Muscle layer of colon (tissue), 2 donors: ENCODE results near the gene TSPAN4.

Source experiments
- H3K27ac ChIP-seq: one replicate; pipeline ENCODE4 v1.7.0; 2013; ENCODE audit warnings: low read depth, mild to moderate bottlenecking, low read length, moderate library complexity
- H3K27me3 ChIP-seq, 2 donors: one replicate each; pipeline ENCODE4 v1.7.0; 2013; ENCODE audit warnings: low read length in 2 of 2, mild to moderate bottlenecking in 2 of 2; ENCODE audit not compliant: insufficient read depth in 2 of 2, control insufficient read depth in 1 of 2
- H3K36me3 ChIP-seq: one replicate; pipeline ENCODE4 v1.7.0; 2013; ENCODE audit warnings: mild to moderate bottlenecking, low read length; ENCODE audit not compliant: insufficient read depth
- H3K4me1 ChIP-seq: one replicate; pipeline ENCODE4 v1.7.0; 2013; ENCODE audit warnings: mild to moderate bottlenecking, low read length; ENCODE audit not compliant: insufficient read depth
- H3K4me3 ChIP-seq, 2 donors: one replicate each; pipeline ENCODE4 v1.7.0; 2013; ENCODE audit warnings: low read length in 2 of 2, low read depth in 1 of 2, mild to moderate bottlenecking in 1 of 2, moderate library complexity in 1 of 2
- H3K9ac ChIP-seq: one replicate; pipeline ENCODE4 v1.7.0; 2013; ENCODE audit warnings: low read length
- H3K9me3 ChIP-seq: one replicate; pipeline ENCODE4 v1.7.0; 2013; ENCODE audit warnings: mild to moderate bottlenecking, low read length
- donor health status: abdominal sarcoma.
- donor health status: Adenocarcinoma of cecum.

Gene TSPAN4

GRCh38 chr11:861105-861479, 18.4 kb downstream of the TSPAN4 start:
- Histone ChIP-seq H3K4me1 (peaks cover 19% of the 10 kb centered on the region), H3K36me3 (peaks cover 4% of the 10 kb centered on the region), H3K9ac (no peak overlapping the region), H3K4me3 (no peak overlapping the region), H3K9me3 (no peaks in the 10 kb centered on the region), H3K27ac (no peak overlapping the region), H3K27me3 (peaks cover 0 to 4% of the 10 kb centered on the region in 2 donors)

GRCh38 chr11:862081-862661, 19.5 kb downstream of the TSPAN4 start:
- H3K27ac ChIP-seq: no peak overlapping the region
- no peak overlapping the region for H3K9ac ChIP-seq
- H3K27me3 ChIP-seq: peaks cover 0 to 4% of the 10 kb centered on the region in 2 donors
- H3K9me3 ChIP-seq: no peaks in the 10 kb centered on the region
- H3K4me1 ChIP-seq: peaks cover 19% of the 10 kb centered on the region
- no peak overlapping the region for H3K4me3 ChIP-seq
- peaks cover 4% of the 10 kb centered on the region for H3K36me3 ChIP-seq

GRCh38 chr11:862696-863022, 20.0 kb downstream of the TSPAN4 start:
- Histone ChIP-seq H3K9ac (no peak overlapping the region), H3K27me3 (peaks cover 0 to 4% of the 10 kb centered on the region in 2 donors), H3K27ac (no peak overlapping the region), H3K4me1 (peaks cover 19% of the 10 kb centered on the region), H3K9me3 (no peaks in the 10 kb centered on the region), H3K4me3 (no peak overlapping the region), H3K36me3 (peaks cover 4% of the 10 kb centered on the region)

GRCh38 chr11:863023-863909, 20.6 kb downstream of the TSPAN4 start:
- Histone ChIP-seq H3K4me3 (no peak overlapping the region), H3K27ac (no peak overlapping the region), H3K27me3 (peaks cover 0 to 4% of the 10 kb centered on the region in 2 donors), H3K36me3 (peaks cover 6% of the 10 kb centered on the region), H3K9ac (no peak overlapping the region), H3K4me1 (peaks cover 19% of the 10 kb centered on the region), H3K9me3 (no peaks in the 10 kb centered on the region)

- peaks cover 11% of the 10 kb centered on the region for H3K36me3 ChIP-seq
- H3K4me1 ChIP-seq: peaks cover 17% of the 10 kb centered on the region
- no peak overlapping the region for H3K27ac ChIP-seq
- H3K9me3 ChIP-seq: no peaks in the 10 kb centered on the region
- H3K27me3 ChIP-seq: peaks cover 0 to 4% of the 10 kb centered on the region in 2 donors
- no peak overlapping the region for H3K9ac ChIP-seq
- no peak overlapping the region for H3K4me3 ChIP-seq
Observed at GRCh38 chr11:863910-864827, 21.5 kb downstream of the TSPAN4 start.

- no peak overlapping the region for H3K27ac ChIP-seq
- peaks cover 10% of the 10 kb centered on the region for H3K4me1 ChIP-seq
- H3K4me3 ChIP-seq: no peak overlapping the region
- peaks cover 0 to 4% of the 10 kb centered on the region in 2 donors for H3K27me3 ChIP-seq
- H3K9ac ChIP-seq: no peak overlapping the region
- H3K36me3 ChIP-seq: peaks cover 11% of the 10 kb centered on the region
- H3K9me3 ChIP-seq: no peaks in the 10 kb centered on the region
Observed at GRCh38 chr11:864898-865297, 22.2 kb downstream of the TSPAN4 start.

- Histone ChIP-seq H3K27me3 (peaks cover 0 to 4% of the 10 kb centered on the region in 2 donors), H3K9ac (no peak overlapping the region), H3K4me3 (no peak overlapping the region), H3K9me3 (no peaks in the 10 kb centered on the region), H3K27ac (no peak overlapping the region), H3K4me1 (peaks cover 2% of the 10 kb centered on the region), H3K36me3 (peaks cover 11% of the 10 kb centered on the region)
Observed at GRCh38 chr11:865462-866430, 23.1 kb downstream of the TSPAN4 start.

GRCh38 chr11:866481-866880, 23.8 kb downstream of the TSPAN4 start:
- Histone ChIP-seq H3K9ac (no peak overlapping the region), H3K9me3 (no peaks in the 10 kb centered on the region), H3K4me3 (no peak overlapping the region), H3K4me1 (no peaks in the 10 kb centered on the region), H3K27me3 (peaks cover 0 to 4% of the 10 kb centered on the region in 2 donors), H3K27ac (no peak overlapping the region), H3K36me3 (peaks cover 11% of the 10 kb centered on the region)

GRCh38 chr11:867856-868358, 25.3 kb downstream of the TSPAN4 start:
- peaks cover 11% of the 10 kb centered on the region for H3K36me3 ChIP-seq

GRCh38 chr11:868394-868793, 25.7 kb downstream of the TSPAN4 start:
- H3K9me3 ChIP-seq: no peaks in the 10 kb centered on the region
- H3K36me3 ChIP-seq: peaks cover 9% of the 10 kb centered on the region
- no peaks in the 10 kb centered on the region for H3K27me3 ChIP-seq
- H3K27ac ChIP-seq: no peak overlapping the region
- H3K9ac ChIP-seq: no peak overlapping the region
- H3K4me3 ChIP-seq: no peak overlapping the region
- no peaks in the 10 kb centered on the region for H3K4me1 ChIP-seq

More at GRCh38 chr11:867856-868358, 25.3 kb downstream of the TSPAN4 start:
- Histone ChIP-seq H3K4me3 (no peak overlapping the region), H3K9ac (no peak overlapping the region), H3K9me3 (no peaks in the 10 kb centered on the region), H3K27ac (no peak overlapping the region), H3K27me3 (no peaks in the 10 kb centered on the region), H3K4me1 (no peaks in the 10 kb centered on the region)
